CD1c-positive myeloid dendritic cell (primary cell): ENCODE measurements around the gene BICC1.

Experiments
- DNase-seq: peaks from one replicate; pipeline ENCODE4 v3.0.0-alpha.2; 2016; ENCODE audit errors: extremely low spot score

Gene BICC1

DNA sequence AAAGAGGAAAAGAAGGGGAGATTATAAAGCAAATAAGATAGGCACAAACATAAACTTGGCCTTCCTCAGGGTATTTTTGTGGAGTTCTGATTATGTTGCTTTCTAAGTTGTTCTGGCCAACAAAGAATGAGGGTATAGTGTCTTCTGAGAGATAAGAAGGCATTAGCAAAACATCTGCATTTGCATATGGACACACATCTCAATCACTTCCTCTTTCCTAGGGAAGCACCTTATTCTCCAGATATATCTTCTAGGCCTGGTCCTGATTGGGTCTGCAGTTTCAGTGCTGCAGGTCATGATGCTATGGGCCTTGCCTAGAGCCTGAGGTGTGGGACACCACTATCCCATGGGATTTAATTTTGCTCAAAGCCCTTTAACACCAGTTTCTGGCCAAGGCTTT, 355.0 kb downstream of the BICC1 start:
- DNase-seq = no peak

DNA sequence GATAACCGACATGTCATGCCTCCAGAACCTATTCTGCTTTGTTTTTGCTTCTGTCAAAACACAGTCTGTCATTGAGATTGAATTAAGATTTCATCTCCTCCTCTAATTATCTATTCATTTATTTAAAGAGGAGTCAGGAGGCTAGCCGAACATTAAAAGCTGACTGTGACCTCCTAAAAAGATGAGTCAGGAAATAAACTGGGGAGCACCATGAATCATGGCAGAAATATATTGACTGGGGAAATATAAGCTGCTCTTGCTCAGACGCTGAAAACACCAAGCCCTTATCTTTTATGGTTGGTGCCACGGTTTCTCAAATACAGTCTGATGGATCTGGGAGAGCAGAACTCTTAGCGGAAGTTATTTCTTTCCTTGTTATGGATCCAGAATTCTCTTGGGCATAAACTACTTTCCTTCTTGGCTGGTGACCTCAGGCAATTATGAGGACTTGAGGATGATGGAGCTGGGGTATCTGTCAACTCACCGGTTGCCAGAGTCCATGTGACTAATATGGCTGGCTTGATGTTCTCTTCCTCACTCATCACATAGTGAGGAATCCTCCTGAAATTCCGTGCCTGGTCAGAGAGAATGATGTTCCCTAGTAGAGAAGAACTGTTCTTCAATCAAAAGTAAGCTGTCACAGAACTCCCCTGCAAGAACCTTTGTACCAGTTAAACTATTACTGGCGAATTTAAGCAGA, 356.2 kb downstream of the BICC1 start:
- DNase-seq = no peak

DNA sequence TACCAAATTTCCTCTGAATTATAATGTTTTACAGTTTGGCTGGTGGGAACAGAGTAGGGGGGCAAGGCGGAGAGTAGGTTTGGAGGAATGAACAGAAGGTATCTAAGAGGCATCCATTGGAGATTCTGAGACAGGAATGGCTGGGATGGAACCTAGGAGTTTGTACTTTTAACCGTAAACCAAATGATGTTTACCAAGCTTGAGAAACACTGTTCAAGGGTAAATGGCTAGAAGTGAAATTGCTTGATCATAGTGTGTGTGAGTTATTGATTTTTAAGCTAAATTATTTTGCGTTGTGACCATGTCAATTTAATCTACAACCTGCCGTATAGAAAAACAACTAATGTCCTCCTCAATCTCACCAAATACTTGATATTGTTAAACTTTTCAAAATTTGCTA, 357.4 kb downstream of the BICC1 start:
- DNase-seq = no peak

DNA sequence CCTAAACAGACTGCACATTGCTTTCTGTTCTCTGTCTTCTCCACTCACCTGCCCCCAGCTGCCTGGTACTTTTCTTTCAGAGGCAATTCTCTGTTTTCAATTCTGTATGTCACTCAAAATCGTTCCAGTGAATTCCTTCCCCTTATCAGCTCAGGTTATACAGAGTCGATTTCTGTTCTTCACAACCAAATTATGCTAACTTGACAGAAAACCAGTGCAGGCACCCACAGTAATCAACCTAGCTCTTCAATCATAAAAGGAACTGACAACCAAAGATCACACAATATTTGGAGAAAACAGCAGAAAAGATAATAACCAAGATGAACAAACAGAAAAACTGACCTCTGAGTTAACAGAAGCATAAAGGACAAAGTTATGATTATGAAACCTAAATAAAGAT, 360.5 kb downstream of the BICC1 start:
- no peak for DNase-seq
